CD4-positive, alpha-beta T cell treated with Interleukin-17A for 4 hours (primary cell): ENCODE data around the gene S100A6.
"Not testable (repeated sequence)": the region's sequence is repeated elsewhere in the genome, so short reads cannot be mapped to it uniquely, and the experiment has no call there.

Source experiments
- DNase-seq: peaks from one replicate; pipeline ENCODE4 v3.0.0-alpha.2; 2020; ENCODE audit warnings: mixed read lengths

Gene S100A6

DNA sequence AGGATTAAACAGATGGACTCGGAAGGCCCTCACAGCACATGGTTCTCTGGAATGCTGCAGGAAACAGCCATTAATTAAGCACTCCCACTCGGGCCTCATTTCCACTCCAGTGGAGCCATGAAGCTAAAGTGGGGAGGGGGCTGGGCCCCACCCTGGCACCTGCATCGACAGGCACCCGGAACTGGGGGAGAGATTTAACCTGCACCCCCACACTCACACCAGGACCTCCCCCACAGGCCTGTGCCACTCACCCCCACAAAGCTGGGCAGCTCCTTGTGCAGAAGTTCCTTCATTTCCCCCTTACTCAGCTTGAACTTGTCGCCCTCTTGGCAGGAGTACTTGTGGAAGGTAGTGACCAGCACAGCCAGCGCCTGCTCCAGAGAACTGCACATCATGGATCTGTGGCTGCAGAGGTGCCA lies 27.7 kb upstream of the S100A6 start:
- DNase-seq, result no peak

GRCh38 chr1:153562021-153562420 lies 26.2 kb upstream of the S100A6 start:
- DNase-seq, result not testable (repeated sequence)

GRCh38 chr1:153561466-153561985 lies 25.7 kb upstream of the S100A6 start:
- DNase-seq, result no peak

- no peak for DNase-seq
Observed at GRCh38 chr1:153560771-153561465, 25.1 kb upstream of the S100A6 start.

- no peak for DNase-seq
Observed at GRCh38 chr1:153560241-153560640, 24.4 kb upstream of the S100A6 start.

DNA sequence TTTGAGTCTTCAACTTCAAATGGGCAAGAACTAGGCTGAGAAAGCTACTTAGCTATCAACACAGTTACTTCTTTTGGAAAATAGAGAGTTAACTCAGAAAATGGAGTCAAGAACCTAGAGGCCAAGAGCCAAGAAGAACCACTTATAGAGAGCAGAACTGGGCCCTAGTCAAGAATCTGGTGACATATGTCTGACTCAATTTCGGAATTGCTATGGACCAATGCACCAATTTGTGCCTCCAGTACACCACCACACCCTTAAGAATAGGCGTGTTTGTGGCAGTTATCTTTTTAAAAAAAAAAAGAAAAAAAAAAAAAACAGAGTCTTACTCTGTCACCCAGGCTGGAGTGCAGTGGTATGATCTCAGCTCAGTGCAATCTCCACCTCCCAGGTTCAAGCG lies 22.1 kb upstream of the S100A6 start:
- DNase-seq, result no peak

GRCh38 chr1:153556348-153556747 lies 20.6 kb upstream of the S100A6 start:
- DNase-seq, result no peak

GRCh38 chr1:153553830-153554541 lies 18.2 kb upstream of the S100A6 start:
- DNase-seq, result no peak

DNA sequence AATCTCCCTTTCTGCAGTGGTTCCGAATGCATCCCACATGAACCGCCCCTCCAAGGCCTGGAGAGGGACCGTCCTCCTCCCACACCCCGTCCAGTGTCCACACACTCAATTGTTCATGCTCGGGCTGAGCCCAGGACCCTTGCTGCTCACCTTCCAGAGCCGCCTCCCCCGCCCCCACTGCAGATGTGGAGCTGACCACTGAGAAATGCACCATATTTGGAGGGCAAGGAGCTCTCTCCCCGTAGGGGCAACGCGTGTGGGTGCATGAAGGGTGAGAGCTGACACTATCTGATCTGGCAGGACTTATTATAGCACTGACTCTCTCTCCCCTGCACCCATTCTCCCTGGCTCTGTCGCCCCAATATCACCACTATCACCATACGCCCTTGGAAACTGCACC lies 17.3 kb upstream of the S100A6 start:
- DNase-seq, result no peak

- no peak for DNase-seq
Observed at GRCh38 chr1:153552335-153552734, 16.5 kb upstream of the S100A6 start.

- no peak for DNase-seq
Observed at GRCh38 chr1:153550827-153551500, 15.2 kb upstream of the S100A6 start.

- no peak for DNase-seq
Observed at GRCh38 chr1:153550398-153550758, 14.6 kb upstream of the S100A6 start.

- no peak for DNase-seq
Observed at GRCh38 chr1:153549741-153550397, 14.1 kb upstream of the S100A6 start.

DNA sequence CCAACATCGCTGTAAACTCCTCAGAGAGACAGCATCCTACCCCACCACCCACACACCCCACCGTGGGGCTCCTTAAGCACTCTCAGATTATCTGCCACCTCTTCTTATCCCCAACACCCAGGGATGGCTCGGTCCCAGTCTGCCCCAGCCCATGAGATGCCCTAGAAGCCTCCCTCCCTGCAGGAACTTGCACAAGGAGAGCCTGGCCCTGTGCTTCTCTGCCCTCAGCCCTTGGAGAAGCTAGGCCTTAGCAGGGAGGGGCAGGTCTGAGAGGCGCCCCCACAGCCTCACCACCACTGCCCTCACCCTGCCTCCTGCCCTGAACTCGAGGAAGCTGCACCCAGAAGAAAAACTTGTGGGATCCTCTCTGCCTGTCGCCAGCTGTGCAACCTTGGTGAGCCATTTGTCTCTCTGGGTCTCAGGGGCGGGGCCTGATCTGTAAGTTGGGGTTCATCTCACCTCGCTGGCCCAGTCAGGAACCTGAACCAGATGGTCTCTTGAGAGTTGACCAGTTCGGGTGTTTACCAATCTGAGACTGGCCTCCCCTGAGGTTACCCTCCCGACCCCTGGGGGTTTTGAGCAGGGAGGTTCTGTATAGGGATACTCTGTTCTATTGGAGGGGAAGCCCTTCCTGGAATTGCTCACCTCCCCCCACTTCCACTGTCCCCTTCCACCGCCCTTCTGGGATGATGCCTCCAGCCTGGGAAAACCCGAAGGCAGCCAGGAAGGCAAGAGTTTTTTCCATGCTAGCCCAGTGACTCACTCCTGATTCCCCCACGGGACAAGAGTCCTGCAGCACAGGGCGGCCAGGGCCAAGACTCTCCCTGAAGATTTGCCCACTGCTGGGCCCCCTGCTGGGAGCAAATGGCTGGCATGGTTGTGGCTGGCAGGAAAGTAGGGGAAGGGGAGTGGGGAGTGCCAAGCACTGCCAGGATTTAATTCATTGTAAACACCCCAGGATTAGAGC lies 13.2 kb upstream of the S100A6 start, which contains the start of gene S100A3:
Gene S100A3 (minus strand): TSS at position 537 of the 967 bp plus-strand sequence. CDS start 773 bp downstream, outside the sequence.
- no peak for DNase-seq

- DNase-seq, result no peak
Observed at GRCh38 chr1:153547560-153548551, 12.1 kb upstream of the S100A6 start.

- no peak for DNase-seq
Observed at GRCh38 chr1:153546796-153547559, 11.2 kb upstream of the S100A6 start.

GRCh38 chr1:153546371-153546770 lies 10.6 kb upstream of the S100A6 start:
- DNase-seq, result no peak

GRCh38 chr1:153545067-153546055 lies 9.6 kb upstream of the S100A6 start, which contains the start of gene S100A4:
Gene S100A4, minus strand, starts transcription at chr1:153545806. Its CDS starts 1,012 bp downstream, at chr1:153544794.
- DNase-seq, result peak; percentile 95
